Measurements from ENCODE around the gene PRKCA.

Gene PRKCA

GRCh38 chr17:66673668-66674276, 371.4 kb downstream of the PRKCA start:
- DNase-seq = peak; percentile 53

DNA sequence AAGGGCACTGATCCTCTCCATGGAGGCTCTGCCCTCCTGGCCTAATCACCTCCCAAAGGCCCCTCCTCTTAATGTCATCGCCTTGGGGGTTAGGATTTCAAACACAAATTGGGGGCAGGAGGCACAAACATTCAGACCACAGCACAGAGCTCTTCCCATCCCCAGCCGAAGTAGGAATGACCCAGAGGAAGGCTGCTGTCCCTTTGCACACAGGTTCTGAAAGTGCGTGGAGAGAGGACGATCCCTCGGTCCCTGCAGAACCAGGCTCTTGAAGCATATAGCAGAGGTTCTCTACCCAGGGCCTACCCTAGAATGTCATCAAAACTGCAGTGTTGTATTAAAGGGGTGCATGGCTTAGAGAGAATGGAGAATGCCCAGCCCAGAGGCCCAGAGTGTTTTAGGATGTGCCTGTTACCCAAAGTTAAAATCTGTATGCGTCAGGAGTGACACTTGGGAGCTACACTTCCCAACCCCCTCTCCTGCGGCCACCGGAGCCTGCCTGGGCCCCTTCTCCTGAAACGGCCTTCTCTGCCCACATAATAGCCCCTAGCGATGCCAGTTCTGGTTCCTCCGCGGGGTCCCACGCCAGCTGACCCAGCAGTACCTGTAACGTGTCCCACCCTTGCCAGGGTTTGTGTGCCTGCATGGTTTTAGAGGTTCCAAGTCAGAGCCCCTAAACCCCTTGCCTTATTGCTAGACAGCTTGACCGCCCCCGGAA, 373.0 kb downstream of the PRKCA start:
- no peak for DNase-seq

DNA sequence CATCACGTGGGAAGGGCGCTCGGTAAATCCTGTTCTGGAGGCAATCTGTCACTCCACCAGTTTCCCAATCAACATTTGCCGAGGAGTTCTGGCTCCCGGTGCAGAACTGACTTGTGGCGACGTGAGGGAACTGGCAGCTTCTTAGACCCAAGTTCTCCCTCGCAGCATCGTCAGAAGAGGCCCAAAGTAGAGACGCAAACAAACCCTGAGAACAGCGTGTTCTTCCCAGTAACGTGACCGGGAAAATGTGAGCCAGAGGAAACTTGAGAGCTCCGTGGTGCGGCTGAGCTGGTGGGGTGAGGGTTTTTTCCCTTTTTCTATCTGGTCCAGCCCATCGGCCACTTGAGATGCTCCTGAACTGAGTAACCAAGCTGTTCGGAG, 373.6 kb downstream of the PRKCA start:
- DNase-seq = no peak

DNA sequence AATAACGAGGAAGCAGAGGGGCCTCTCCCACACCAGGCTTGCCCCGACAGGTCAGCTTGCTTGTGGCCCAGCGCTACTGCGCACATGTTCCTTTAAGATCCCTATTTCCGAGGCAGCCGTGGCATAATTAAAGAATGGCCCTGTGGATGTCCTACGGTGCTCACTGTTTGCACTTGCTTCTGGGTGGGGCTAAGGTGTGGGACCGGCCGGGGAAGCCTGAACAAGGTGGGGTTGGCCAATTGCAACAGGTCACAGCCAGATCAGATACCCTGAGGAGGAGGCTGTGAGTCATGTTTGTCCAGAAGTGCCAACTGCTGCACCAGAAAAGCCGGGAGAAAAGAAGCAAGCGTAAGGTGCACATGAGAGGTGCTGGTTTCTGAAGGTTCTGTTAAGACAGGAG, 374.0 kb downstream of the PRKCA start:
- DNase-seq = no peak

DNA sequence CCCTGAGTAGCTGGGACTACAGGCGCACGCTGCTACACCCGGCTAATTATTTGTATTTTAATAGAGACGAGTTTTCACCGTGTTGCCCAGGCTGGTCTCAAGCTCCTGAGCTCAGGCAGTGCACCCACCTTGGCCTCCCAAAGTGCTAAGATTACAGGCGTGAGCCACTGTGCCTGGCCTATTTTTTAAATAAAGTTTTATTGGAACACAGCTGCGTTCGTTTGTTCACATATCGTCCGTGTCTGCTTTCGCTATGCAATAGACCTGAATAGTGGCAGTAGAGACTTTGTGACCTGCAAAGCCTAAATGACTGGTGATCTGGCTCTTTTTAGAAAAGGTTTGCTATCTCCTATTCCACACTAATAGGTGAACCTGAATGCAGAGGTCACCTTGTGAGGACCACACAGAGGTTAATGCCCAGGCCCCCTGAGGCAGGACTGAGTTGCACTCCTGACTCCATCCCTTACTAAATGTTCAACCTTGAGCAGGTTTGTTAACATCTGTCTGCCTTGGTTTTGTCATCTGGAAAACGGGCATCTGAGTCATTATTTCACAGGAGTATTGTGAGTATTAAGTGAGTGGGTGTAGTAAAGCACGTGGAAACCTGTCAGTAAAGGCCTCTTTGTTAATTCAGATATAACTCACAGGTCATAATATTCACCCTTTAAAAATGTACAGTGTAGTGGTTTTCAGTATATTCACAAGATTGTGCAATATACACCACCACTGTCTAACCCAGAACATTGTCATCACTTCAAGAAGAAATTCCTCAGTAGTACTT, 375.0 kb downstream of the PRKCA start:
- no peak for DNase-seq

DNA sequence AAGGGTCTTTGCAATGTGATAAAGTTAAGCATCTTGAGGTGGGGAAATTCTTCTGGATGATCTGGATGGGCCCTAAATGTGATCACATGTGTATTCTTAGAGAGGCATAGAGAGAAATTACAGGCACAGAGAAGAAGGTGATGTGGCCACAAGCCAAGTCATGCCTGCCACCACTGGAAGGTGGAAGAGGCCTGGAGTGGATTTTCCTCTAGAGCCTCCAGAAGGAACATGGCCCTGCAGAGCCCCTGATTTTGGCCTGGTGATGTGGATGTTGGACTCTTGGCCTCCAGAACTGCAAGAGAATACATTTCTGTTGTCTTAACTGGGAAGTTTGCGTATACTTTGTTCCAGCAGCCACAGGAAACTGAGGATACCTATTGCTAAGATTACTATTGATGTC, 375.6 kb downstream of the PRKCA start:
- no peak for DNase-seq

DNA sequence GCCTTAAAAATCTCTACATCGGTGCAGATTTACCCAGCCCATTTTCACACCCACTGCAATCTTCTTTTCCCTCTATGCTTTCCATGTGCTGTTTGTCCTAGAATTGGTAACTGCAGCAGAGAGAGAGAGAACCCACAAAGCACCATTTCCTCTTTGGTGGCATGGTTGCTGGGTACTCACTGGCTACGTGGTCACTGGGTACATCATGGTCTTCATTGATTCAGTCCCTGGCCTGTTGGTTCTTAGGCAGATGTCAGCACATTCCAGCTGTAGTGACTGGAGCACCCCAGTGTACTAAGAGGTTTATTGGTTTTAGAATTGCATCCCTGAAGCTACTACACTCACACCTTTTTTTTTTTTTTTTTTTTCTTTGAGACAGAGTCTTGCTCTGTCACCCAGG, 376.4 kb downstream of the PRKCA start:
- no peak for DNase-seq

- DNase-seq = no peak
Observed at GRCh38 chr17:66679631-66680517, 377.5 kb downstream of the PRKCA start.

- no peak for DNase-seq
Observed at GRCh38 chr17:66682283-66682682, 379.9 kb downstream of the PRKCA start.

DNA sequence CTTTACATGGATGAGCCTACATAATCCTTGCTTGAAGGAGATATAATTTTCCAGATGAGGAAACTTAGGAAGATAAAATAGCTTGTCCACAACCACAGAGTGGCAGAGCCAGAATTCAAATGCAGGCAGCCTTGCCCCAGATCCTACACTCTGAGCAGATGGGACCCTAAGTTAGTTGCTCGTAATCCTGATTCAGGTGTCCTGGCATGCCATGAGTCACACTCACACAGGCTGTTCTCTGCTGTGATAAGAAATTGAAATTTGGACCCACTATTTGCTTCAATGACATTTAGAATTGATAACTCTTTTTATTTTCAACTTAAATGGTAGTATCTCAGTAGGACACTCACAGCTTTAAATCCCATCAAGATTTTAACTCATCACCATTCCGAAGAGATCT, 381.8 kb downstream of the PRKCA start:
- DNase-seq = no peak

GRCh38 chr17:66684731-66685130, 382.3 kb downstream of the PRKCA start:
- DNase-seq = no peak

DNA sequence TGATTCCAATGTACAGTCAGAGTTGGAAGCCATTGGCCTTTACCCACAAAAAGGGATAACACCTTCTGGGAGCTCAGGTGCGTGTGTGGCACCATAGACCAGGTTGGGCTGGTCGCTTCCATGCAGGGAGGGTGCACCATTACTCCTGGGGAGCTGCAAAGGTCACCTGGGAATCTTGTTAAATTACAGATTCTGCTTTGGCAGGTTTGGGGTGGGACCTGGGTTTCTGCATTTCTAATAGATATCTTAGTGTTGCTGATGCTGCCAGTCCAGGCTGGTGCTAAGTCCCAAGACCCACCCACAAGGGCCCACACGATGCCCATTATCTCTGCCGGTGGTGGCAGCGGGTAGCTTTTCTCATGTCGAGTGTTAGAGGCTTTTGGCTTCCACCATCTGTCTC, 384.2 kb downstream of the PRKCA start:
- DNase-seq = no peak

GRCh38 chr17:66687570-66688284, 385.3 kb downstream of the PRKCA start:
- DNase-seq = no peak

- DNase-seq = no peak
Observed at GRCh38 chr17:66689221-66689620, 386.8 kb downstream of the PRKCA start.

DNA sequence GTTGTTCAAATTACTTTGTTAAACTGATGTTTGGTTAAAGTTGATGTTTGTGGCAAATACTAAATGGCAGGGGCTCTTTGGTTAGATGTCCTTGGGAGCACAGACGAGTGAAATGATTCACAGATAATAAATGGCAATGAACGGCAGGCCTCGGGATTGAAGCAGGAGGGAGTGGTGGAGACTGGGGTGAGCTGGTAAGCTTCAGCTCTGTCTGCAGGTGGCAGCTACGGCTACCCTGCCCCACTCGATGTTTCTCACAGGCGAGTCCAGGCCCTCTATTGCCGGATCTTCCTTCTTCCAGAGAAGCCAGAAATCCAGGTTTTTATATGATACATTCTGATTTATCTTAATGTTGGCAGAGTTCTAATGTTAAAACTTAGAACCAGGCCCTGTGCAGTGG, 387.8 kb downstream of the PRKCA start:
- DNase-seq = no peak

GRCh38 chr17:66691644-66692420, 389.4 kb downstream of the PRKCA start:
- DNase-seq = no peak

DNA sequence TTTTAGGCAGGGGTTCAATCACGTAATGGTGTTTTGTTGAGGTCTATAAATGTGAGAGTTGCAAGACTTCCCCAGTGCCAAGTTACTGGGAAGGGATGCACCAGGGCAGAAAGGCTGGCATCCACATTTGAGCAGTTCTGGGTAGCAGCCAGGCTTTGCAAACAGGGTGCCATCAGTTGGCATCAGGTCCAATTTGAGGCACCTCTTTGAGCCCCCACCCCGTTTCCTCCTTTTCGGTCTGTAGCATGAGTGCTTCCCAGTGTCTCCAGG, 389.9 kb downstream of the PRKCA start:
- no peak for DNase-seq

DNA sequence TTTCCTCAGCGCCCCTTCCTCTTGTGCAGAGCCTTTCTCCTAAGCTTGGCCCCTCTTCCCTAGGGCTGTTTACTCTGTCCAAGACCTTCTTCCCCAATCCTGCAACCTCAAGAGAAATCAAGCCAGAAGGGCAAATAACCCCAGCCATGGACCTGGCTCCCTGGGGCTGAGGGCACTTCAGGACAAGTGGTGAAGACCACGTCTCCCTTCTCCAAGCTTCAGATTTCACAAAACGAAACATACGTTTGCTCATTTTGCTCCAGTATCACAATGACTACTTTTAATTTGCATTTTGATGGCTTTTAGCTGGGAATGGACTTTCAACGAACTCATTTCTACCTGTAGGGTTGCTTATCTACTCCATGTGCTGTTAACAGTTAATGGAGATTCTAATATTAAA, 392.7 kb downstream of the PRKCA start:
- DNase-seq = no peak

DNA sequence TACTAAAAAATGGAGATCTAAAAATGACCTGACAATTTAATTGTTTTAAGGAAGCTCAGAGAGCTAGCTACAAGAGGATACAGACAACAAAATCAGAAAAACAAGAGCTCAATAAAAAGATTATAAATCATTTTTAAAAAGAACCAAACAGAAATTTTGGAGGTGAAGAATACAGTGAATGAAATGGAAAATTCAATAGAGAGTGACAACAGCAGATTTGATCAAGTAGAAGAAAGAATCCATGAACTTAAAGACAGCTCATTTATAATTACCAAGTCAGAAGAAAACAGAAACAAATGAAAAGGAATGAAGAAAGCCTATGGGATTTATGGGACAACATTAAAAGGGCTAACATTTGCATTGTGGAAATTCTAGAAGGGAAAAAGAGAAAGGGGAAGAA, 395.9 kb downstream of the PRKCA start:
- no peak for DNase-seq

DNA sequence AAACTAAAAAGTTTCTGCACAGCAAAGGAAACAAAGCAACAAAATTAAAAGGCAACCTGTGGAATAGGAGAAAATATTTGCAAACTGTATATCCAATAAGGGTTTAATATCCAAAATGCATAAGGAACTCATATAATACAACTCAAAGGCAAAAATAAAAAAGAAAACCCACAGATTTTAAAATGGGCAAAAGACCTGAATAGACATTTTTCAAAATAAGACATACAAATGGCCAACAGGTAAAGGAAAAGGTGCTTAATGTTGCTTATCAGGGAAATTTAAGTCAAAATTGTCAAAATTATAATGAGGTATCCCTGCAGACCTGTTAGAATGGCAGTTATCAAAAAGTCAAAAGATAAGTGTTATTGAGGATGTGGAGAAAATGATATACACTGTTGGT, 399.0 kb downstream of the PRKCA start:
- DNase-seq = no peak

DNA sequence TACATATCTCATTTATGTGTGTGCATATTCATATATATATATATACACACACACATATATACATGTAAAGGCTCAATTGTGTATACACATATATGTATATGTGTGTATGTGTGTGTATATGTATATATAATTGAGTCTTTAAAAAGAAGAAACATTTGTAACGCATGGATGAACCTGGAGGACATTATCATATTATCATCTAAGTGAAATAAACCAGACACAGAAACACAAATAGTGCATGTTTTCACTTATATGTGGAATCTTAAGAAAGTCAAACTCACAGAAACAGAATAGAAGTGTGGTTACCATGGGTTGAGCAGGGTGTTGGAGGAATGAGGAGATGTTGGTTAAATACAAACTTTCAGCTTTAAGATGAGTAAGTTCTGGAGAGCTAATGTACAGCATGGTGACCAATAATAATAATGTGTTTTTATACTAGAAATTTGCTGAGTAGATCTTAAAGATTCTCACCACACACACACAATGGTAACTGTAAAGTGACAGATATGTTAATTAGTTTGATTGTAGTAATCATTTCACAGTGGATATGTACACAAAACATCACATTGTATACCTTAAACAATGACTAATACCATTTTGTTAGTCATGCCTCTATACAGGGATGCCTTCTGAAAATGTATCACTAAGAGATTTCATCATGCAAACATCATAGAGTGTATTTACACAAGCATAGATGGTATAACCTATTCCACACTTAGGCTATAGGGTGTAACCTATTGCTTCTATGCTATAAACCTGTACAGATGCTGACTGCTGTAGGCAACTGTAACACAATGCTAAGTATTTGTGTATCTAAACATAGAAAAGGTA, 399.9 kb downstream of the PRKCA start:
- no peak for DNase-seq
